Activated CD4-positive, alpha-beta T cell treated with anti-CD3 and anti-CD28 coated beads for 4 hours (primary cell): ENCODE measurements around the gene TCERG1L.
"Not testable (repeated sequence)": the region's sequence is repeated elsewhere in the genome, so short reads cannot be mapped to it uniquely, and the experiment has no call there.

Experiments used
- DNase-seq, 2 donors: peaks; one replicate each; pipeline ENCODE4 v3.0.0-alpha.2; 2020

TCERG1L gene

GRCh38 chr10:131141207-131141606, 170.3 kb downstream of the TCERG1L start:
- DNase-seq: no peak

GRCh38 chr10:131140606-131141005, 170.9 kb downstream of the TCERG1L start:
- DNase-seq: no peak

- DNase-seq: no peak
Observed at GRCh38 chr10:131137223-131137622, 174.3 kb downstream of the TCERG1L start.

- not testable (repeated sequence) for DNase-seq
Observed at GRCh38 chr10:131136336-131136735, 175.2 kb downstream of the TCERG1L start.

GRCh38 chr10:131135716-131136115, 175.8 kb downstream of the TCERG1L start:
- DNase-seq: no peak

GRCh38 chr10:131134651-131135050, 176.9 kb downstream of the TCERG1L start:
- no peak for DNase-seq

GRCh38 chr10:131134001-131134576, 177.4 kb downstream of the TCERG1L start:
- DNase-seq: no peak

GRCh38 chr10:131132681-131133080, 178.8 kb downstream of the TCERG1L start:
- no peak for DNase-seq

- no peak for DNase-seq
Observed at GRCh38 chr10:131131726-131132591, 179.6 kb downstream of the TCERG1L start.

GRCh38 chr10:131130025-131130424, 181.5 kb downstream of the TCERG1L start:
- DNase-seq: no peak

GRCh38 chr10:131129544-131129943, 182.0 kb downstream of the TCERG1L start:
- no peak for DNase-seq

- DNase-seq: no peak
Observed at GRCh38 chr10:131128731-131129130, 182.8 kb downstream of the TCERG1L start.

- no peak for DNase-seq
Observed at GRCh38 chr10:131127610-131128009, 183.9 kb downstream of the TCERG1L start.

- DNase-seq: no peak
Observed at GRCh38 chr10:131127138-131127589, 184.4 kb downstream of the TCERG1L start.

GRCh38 chr10:131126321-131127137, 185.0 kb downstream of the TCERG1L start:
- DNase-seq: no peak

- no peak for DNase-seq
Observed at GRCh38 chr10:131125511-131126225, 185.9 kb downstream of the TCERG1L start.

GRCh38 chr10:131124945-131125344, 186.6 kb downstream of the TCERG1L start:
- no peak for DNase-seq

- no peak for DNase-seq
Observed at GRCh38 chr10:131123496-131123895, 188.0 kb downstream of the TCERG1L start.

- no peak for DNase-seq
Observed at GRCh38 chr10:131121511-131122035, 189.9 kb downstream of the TCERG1L start.

GRCh38 chr10:131119626-131120355, 191.7 kb downstream of the TCERG1L start:
- no peak for DNase-seq

- DNase-seq: no peak
Observed at GRCh38 chr10:131117416-131118212, 193.9 kb downstream of the TCERG1L start.
